ENCODE measurements around the gene HYI. TPM values are rescaled to one million over a fixed set of nuclear protein-coding genes. Genes with fewer than 3 reads are reported as not detected.

Gene HYI
- total RNA-seq, 1 experiment from 2014 or later = 55.3 TPM

DNA sequence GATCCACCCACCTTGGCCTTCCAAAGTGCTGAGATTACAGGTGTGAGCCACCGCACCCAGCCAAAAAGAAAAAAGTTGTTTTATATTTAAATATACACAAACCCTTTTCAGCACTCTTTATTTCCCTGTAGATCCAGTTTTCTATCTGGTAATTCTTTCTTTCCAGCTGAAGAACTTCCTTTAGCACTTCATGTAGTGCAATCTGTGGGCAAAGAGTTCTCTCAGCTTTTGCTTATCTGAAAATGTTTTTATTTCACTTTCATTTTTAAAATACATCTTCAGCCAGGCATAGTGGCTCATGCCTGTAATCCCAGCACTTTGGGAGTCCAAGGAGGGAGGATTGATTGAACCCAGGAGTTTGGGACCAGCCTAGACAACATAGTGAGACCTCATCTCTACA, 28.5 kb upstream of the HYI start:
- CTCF ChIA-PET = no interaction called here
- Histone ChIP-seq H3K27me3 (ENCODE audit: control insufficient read depth, insufficient read depth, low read length) (no peaks in the 10 kb centered on the region), H3K4me1 (ENCODE audit: control insufficient read depth, insufficient read depth, low read length) (no peaks in the 10 kb centered on the region), H3K9me3 (ENCODE audit: control insufficient read depth, insufficient read depth, low read depth, low read length) (peaks cover 2% of the 10 kb centered on the region; the same call in 1 of the 2 replicates), H3K4me3 (ENCODE audit: low read depth in 2 of 2, low read length in 2 of 2) (no peak overlapping the region), H3K27ac (ENCODE audit: low read length) (no peak overlapping the region), H3K36me3 (ENCODE audit: control insufficient read depth, insufficient read depth, low read length) (no peaks in the 10 kb centered on the region)
- intact Hi-C loops (cut with micrococcal nuclease; ENCODE audit: unreplicated experiment) (no loop called here), in situ Hi-C loops (cut with HindIII; ENCODE audit: low pct_unique_long_range_greater_than_20kb, low sequenced_read_pairs) (no loop called here)
- TF ChIP-seq TCF7L2 (IDR thresholded peaks at IDR 0.05; ENCODE audit: low read depth, low read length) (no peak), SIN3A (IDR thresholded peaks at IDR 0.05; ENCODE audit: borderline replicate concordance, insufficient read depth, low read depth, low read length) (no peak), POLR2AphosphoS5 (IDR thresholded peaks at IDR 0.05; ENCODE audit: low read depth, low read length) (no peak)
- TF ChIP-seq, protein P1, sequence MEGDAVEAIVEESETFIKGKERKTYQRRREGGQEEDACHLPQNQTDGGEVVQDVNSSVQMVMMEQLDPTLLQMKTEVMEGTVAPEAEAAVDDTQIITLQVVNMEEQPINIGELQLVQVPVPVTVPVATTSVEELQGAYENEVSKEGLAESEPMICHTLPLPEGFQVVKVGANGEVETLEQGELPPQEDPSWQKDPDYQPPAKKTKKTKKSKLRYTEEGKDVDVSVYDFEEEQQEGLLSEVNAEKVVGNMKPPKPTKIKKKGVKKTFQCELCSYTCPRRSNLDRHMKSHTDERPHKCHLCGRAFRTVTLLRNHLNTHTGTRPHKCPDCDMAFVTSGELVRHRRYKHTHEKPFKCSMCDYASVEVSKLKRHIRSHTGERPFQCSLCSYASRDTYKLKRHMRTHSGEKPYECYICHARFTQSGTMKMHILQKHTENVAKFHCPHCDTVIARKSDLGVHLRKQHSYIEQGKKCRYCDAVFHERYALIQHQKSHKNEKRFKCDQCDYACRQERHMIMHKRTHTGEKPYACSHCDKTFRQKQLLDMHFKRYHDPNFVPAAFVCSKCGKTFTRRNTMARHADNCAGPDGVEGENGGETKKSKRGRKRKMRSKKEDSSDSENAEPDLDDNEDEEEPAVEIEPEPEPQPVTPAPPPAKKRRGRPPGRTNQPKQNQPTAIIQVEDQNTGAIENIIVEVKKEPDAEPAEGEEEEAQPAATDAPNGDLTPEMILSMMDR (IDR thresholded peaks at IDR 0.05) = no peak
- TF ChIP-seq, protein P2, sequence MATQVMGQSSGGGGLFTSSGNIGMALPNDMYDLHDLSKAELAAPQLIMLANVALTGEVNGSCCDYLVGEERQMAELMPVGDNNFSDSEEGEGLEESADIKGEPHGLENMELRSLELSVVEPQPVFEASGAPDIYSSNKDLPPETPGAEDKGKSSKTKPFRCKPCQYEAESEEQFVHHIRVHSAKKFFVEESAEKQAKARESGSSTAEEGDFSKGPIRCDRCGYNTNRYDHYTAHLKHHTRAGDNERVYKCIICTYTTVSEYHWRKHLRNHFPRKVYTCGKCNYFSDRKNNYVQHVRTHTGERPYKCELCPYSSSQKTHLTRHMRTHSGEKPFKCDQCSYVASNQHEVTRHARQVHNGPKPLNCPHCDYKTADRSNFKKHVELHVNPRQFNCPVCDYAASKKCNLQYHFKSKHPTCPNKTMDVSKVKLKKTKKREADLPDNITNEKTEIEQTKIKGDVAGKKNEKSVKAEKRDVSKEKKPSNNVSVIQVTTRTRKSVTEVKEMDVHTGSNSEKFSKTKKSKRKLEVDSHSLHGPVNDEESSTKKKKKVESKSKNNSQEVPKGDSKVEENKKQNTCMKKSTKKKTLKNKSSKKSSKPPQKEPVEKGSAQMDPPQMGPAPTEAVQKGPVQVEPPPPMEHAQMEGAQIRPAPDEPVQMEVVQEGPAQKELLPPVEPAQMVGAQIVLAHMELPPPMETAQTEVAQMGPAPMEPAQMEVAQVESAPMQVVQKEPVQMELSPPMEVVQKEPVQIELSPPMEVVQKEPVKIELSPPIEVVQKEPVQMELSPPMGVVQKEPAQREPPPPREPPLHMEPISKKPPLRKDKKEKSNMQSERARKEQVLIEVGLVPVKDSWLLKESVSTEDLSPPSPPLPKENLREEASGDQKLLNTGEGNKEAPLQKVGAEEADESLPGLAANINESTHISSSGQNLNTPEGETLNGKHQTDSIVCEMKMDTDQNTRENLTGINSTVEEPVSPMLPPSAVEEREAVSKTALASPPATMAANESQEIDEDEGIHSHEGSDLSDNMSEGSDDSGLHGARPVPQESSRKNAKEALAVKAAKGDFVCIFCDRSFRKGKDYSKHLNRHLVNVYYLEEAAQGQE (IDR thresholded peaks at IDR 0.05; ENCODE audit: insufficient read depth in 1 of 2, low read depth in 2 of 2, low read length in 1 of 2) = no peak
- no peak for ATAC-seq
- POLR2A ChIA-PET = no interaction called here
- BruUV-seq (replicated peaks) = no TSS peak
- no peak for DNase-seq (ENCODE audit: low read depth, low spot score)

DNA sequence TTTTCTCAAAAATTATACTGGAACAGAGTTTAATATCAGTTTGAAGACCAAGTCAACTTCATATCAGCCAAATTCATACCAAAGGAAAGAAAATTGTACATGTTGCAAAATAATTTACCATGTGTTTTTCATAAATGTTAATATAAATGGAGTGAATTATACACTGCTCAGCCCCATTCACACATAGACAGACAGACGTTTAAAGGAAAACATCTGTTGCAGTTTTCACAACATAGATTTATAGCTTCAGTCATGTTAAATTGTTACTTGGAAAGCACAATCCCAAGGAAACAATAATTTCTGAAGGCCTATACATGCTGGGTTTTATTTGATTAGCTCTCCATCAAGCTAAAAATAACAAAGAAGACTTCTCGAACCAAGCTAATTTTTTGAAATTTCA, 27.8 kb upstream of the HYI start:
- in situ Hi-C loops (cut with HindIII; ENCODE audit: low pct_unique_long_range_greater_than_20kb, low sequenced_read_pairs) (no loop called here), intact Hi-C loops (cut with micrococcal nuclease; ENCODE audit: unreplicated experiment) (no loop called here)
- no TSS peak for BruUV-seq (replicated peaks)
- Histone ChIP-seq H3K9me3 (ENCODE audit: control insufficient read depth, insufficient read depth, low read depth, low read length) (peaks cover 4% of the 10 kb centered on the region; the same call in 1 of the 2 replicates), H3K27me3 (ENCODE audit: control insufficient read depth, insufficient read depth, low read length) (no peaks in the 10 kb centered on the region), H3K27ac (ENCODE audit: low read length) (no peak overlapping the region), H3K36me3 (ENCODE audit: control insufficient read depth, insufficient read depth, low read length) (no peaks in the 10 kb centered on the region), H3K4me1 (ENCODE audit: control insufficient read depth, insufficient read depth, low read length) (0 out of 2 replicates have a peak, but pooled peaks cover under 1% of the 10 kb centered on the region), H3K4me3 (ENCODE audit: low read depth in 2 of 2, low read length in 2 of 2) (no peak overlapping the region)
- no peak for ATAC-seq
- ChIA-PET CTCF (no interaction called here), POLR2A (interaction anchor here (0.6 kb wide), 1 partner anchor 17 kb away, joined by 8 read pairs; no protein-coding TSS in a partner anchor)
- no peak for TF ChIP-seq POLR2AphosphoS5 (IDR thresholded peaks at IDR 0.05; ENCODE audit: low read depth, low read length)
- TF ChIP-seq, protein P1 (IDR thresholded peaks at IDR 0.05) = no peak
- no peak for TF ChIP-seq SIN3A (IDR thresholded peaks at IDR 0.05; ENCODE audit: borderline replicate concordance, insufficient read depth, low read depth, low read length)
- TF ChIP-seq, protein P2 (IDR thresholded peaks at IDR 0.05; ENCODE audit: insufficient read depth in 1 of 2, low read depth in 2 of 2, low read length in 1 of 2) = no peak
- TF ChIP-seq TCF7L2 (IDR thresholded peaks at IDR 0.05; ENCODE audit: low read depth, low read length) = no peak
- DNase-seq (ENCODE audit: low read depth, low spot score) = no peak
